ENCODE results near the gene PHF8.

Gene PHF8

DNA sequence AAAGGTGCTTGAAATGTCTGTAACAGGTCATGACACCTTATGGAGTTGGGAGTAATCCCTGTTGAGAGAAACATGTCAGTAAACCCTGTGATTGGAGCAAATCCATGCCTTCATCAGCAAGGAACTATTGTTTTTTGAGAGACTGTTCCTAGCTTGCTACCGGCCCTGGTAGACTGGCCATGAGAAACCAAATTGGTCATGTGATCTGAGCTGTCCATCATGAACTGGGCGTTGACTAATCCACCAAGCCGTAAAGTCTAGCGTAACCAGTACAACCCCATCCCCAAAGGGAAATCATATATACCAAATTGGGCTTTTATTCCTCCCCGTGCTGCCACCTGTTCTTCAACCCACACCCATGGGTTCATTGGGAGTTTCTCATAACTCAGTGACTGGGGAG, 143.7 kb downstream of the PHF8 start:
- H3K9me3 ChIP-seq = no peaks in the 10 kb centered on the region
- no peaks in the 10 kb centered on the region for H3K27me3 ChIP-seq
- H3K4me3 ChIP-seq (ENCODE audit: low read depth in 1 of 2, low read length in 1 of 2) = no peak overlapping the region
- H3K36me3 ChIP-seq = no peaks in the 10 kb centered on the region
- H3K4me1 ChIP-seq (ENCODE audit: control insufficient read depth in 1 of 2, insufficient read depth in 1 of 2, low read depth in 1 of 2, low read length in 1 of 2) = no peaks in the 10 kb centered on the region
- TF ChIP-seq, protein P1, sequence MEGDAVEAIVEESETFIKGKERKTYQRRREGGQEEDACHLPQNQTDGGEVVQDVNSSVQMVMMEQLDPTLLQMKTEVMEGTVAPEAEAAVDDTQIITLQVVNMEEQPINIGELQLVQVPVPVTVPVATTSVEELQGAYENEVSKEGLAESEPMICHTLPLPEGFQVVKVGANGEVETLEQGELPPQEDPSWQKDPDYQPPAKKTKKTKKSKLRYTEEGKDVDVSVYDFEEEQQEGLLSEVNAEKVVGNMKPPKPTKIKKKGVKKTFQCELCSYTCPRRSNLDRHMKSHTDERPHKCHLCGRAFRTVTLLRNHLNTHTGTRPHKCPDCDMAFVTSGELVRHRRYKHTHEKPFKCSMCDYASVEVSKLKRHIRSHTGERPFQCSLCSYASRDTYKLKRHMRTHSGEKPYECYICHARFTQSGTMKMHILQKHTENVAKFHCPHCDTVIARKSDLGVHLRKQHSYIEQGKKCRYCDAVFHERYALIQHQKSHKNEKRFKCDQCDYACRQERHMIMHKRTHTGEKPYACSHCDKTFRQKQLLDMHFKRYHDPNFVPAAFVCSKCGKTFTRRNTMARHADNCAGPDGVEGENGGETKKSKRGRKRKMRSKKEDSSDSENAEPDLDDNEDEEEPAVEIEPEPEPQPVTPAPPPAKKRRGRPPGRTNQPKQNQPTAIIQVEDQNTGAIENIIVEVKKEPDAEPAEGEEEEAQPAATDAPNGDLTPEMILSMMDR (IDR thresholded peaks at IDR 0.05) = no peak
- no peak overlapping the region for H3K27ac ChIP-seq

- H3K27ac ChIP-seq = no peak overlapping the region
- no peaks in the 10 kb centered on the region for H3K9me3 ChIP-seq
- no peaks in the 10 kb centered on the region for H3K36me3 ChIP-seq
- no peaks in the 10 kb centered on the region for H3K27me3 ChIP-seq
- no peaks in the 10 kb centered on the region for H3K4me1 ChIP-seq (ENCODE audit: control insufficient read depth in 1 of 2, insufficient read depth in 1 of 2, low read depth in 1 of 2, low read length in 1 of 2)
- H3K4me3 ChIP-seq (ENCODE audit: low read depth in 1 of 2, low read length in 1 of 2) = no peak overlapping the region
- TF ChIP-seq, protein P1 (IDR thresholded peaks at IDR 0.05) = no peak
These were observed 149.0 kb downstream of the PHF8 start for GRCh38 chrX:53895270-53895669.

All from neutrophil (primary cell).